Measurements from ENCODE around the gene TTC28. TPM values are rescaled to one million over a fixed set of nuclear protein-coding genes. Genes with fewer than 3 reads are reported as not detected.

The TTC28 gene
- polyA plus RNA-seq, 4 donors = 28.9 to 32.9 (median 31.0) TPM

GRCh38 chr22:27961680-27962079 lies 718.0 kb downstream of the TTC28 start:
- DNase-seq (ENCODE audit: low read depth in 4 of 4, low spot score in 3 of 4) = no peak

GRCh38 chr22:27961182-27961581 lies 718.5 kb downstream of the TTC28 start:
- no peak for DNase-seq (ENCODE audit: low read depth in 4 of 4, low spot score in 3 of 4)

- DNase-seq (ENCODE audit: low read depth in 4 of 4, low spot score in 3 of 4) = no peak
Measured at GRCh38 chr22:27959335-27960090, 720.1 kb downstream of the TTC28 start.

- no peak for DNase-seq (ENCODE audit: low read depth in 4 of 4, low spot score in 3 of 4)
Measured at GRCh38 chr22:27952779-27953178, 726.9 kb downstream of the TTC28 start.

GRCh38 chr22:27952091-27952490 lies 727.5 kb downstream of the TTC28 start:
- no peak for DNase-seq (ENCODE audit: low read depth in 4 of 4, low spot score in 3 of 4)

GRCh38 chr22:27949421-27949820 lies 730.2 kb downstream of the TTC28 start:
- DNase-seq (ENCODE audit: low read depth in 4 of 4, low spot score in 3 of 4) = no peak

GRCh38 chr22:27948569-27948968 lies 731.1 kb downstream of the TTC28 start:
- no peak for DNase-seq (ENCODE audit: low read depth in 4 of 4, low spot score in 3 of 4)

- no peak for DNase-seq (ENCODE audit: low read depth in 4 of 4, low spot score in 3 of 4)
Measured at GRCh38 chr22:27947448-27947847, 732.2 kb downstream of the TTC28 start.

GRCh38 chr22:27941143-27941542 lies 738.5 kb downstream of the TTC28 start:
- no peak for DNase-seq (ENCODE audit: low read depth in 4 of 4, low spot score in 3 of 4)

GRCh38 chr22:27937453-27937852 lies 742.2 kb downstream of the TTC28 start:
- DNase-seq (ENCODE audit: low read depth in 4 of 4, low spot score in 3 of 4) = no peak

GRCh38 chr22:27935897-27936296 lies 743.7 kb downstream of the TTC28 start:
- no peak for DNase-seq (ENCODE audit: low read depth in 4 of 4, low spot score in 3 of 4)

GRCh38 chr22:27934069-27934468 lies 745.6 kb downstream of the TTC28 start:
- no peak for DNase-seq (ENCODE audit: low read depth in 4 of 4, low spot score in 3 of 4)

- DNase-seq (ENCODE audit: low read depth in 4 of 4, low spot score in 3 of 4) = no peak
Measured at GRCh38 chr22:27933186-27933983, 746.3 kb downstream of the TTC28 start.

- DNase-seq (ENCODE audit: low read depth in 4 of 4, low spot score in 3 of 4) = no peak
Measured at GRCh38 chr22:27930331-27931060, 749.1 kb downstream of the TTC28 start.

Other genes with a start within 250 kb of the TTC28 start
- 10 to 100 TPM; 14.5 to 17.3 (median 15.9) TPM for gene CHEK2, start 62.0 kb upstream of the TTC28 start, polyA plus RNA-seq (ENCODE audit: insufficient read length in 4 of 4)
- gene HSCB, start 62.2 kb upstream of the TTC28 start, polyA plus RNA-seq (ENCODE audit: insufficient read length in 4 of 4) = 10 to 100 TPM; 22.0 to 25.1 (median 23.4) TPM
- 10 to 100 TPM; 34.8 to 49.3 (median 44.0) TPM for gene CCDC117, start 92.9 kb upstream of the TTC28 start, polyA plus RNA-seq (ENCODE audit: insufficient read length in 4 of 4)
- gene XBP1, start 120.7 kb upstream of the TTC28 start, polyA plus RNA-seq (ENCODE audit: insufficient read length in 4 of 4) = 100 to 1,000 TPM; 135 to 159 (median 148) TPM
- gene ZNRF3, start 203.7 kb upstream of the TTC28 start, polyA plus RNA-seq (ENCODE audit: insufficient read length in 4 of 4) = 10 to 100 TPM; 31.4 to 34.7 (median 33.1) TPM

All from right renal pelvis (tissue), 4 donors.